Measurements from ENCODE around the gene AP5B1. TPM values are rescaled to one million over a fixed set of nuclear protein-coding genes. Genes with fewer than 3 reads are reported as not detected.

AP5B1 gene
- total and polyA plus RNA-seq, 8 donors: 3.6 to 44.9 (median 12.4) TPM

DNA sequence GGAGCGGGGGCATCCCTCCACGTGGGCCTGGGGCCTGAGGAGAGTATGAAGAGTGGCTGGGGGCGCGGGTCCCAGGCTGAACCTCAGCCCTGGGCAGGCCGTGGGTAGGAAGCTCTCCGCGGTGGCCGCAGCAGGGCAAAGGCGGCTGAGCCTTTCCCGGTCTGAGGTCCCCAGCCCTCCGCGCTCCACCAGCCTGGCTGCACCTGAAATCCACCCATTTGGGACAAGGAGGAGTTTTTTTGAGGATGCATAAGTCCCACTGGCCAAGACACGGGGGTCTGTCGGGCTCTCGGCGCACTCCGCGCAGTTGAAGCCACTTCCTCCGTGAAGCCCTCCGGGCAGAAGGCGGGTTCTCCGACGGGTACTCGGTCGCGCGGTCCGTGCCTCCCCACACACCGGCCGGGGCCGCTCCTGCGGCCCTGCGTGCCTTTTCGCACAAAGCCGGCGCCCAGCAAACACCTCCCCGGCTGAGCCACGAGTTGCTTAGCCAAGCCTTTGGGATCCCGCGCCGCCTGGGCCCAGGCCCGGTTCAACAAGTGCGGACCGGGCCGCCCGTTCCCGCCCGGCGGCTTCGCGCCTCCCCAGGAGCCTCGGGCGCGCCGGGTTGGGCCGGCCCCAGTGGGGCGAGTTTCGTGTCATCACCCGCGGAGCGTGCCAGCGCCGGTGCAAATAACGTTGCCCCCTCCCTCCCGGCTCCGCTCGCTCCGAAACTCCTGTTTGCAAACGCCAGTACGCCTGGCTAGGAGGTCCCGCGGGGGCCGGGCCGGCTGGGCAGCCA, 5.4 kb upstream of the AP5B1 start:
- peaks cover 37 to 64% (median 61%) of the 10 kb centered on the region in 4 donors for H3K4me1 ChIP-seq
- peaks cover 19 to 51% (median 33%) of the 10 kb centered on the region in 3 donors for H3K27me3 ChIP-seq
- peak; percentile 59 for DNase-seq
- intact Hi-C loops (cut with DNase I; ENCODE audit: low total_unique reads): no loop called here
- H3K9me3 ChIP-seq: no peaks in the 10 kb centered on the region
- TF ChIP-seq POLR2A (IDR thresholded peaks at IDR 0.05): no peak
- TF ChIP-seq CTCF (IDR thresholded peaks at IDR 0.05): no peak
- TF ChIP-seq POLR2AphosphoS5 (IDR thresholded peaks at IDR 0.05): no peak
- TF ChIP-seq EP300 (IDR thresholded peaks at IDR 0.05): no peak
- 14 to 27% (median 17%) methylated on average over 32 to 74 of the region's 74 CpGs for WGBS, 5 donors
- peak overlapping the region in 4 of 5 donors; percentile 30 to 74 (median 60) for H3K27ac ChIP-seq
- H3K4me3 ChIP-seq: peak overlapping the region; percentile 33 to 52 (median 37)
- H3K36me3 ChIP-seq: no peaks in the 10 kb centered on the region

DNA sequence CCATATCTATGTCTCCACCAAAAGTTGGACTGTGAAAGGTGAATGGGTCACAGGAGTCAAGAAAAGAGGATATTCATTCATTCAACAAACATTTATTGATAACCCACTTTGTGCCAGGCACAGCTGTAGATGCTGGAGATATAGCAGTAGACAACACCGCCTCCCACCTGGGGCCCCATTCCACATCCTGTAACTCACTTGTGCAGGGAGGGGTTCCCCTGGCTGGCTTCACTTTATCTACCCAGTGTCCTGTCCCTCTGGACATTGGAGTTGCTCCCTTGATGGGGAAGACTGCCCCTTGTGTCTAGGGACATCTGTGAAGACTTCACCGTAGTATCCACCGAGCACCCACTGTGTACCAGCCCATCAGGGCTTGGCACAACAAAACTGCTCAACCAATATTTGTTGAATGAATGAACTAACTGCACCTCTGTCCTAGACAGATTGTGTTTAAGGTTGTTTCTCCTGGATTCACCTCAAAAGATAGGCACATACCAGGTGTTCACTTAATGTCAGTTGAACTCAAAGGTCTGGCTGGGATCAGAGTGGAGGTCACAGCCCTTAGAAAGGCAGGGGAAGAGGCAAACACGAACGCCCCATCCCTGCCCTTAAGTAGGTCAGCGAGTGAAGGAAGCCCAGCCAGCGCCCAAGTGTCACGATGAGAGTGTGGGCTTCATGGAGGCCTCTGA, 4.7 kb upstream of the AP5B1 start:
- Histone ChIP-seq H3K27ac (peak overlapping the region in 1 of 5 donors; percentile 74), H3K4me1 (peaks cover 38 to 57% (median 54%) of the 10 kb centered on the region in 4 donors), H3K36me3 (no peaks in the 10 kb centered on the region), H3K9me3 (no peaks in the 10 kb centered on the region), H3K27me3 (peaks cover 19 to 51% (median 33%) of the 10 kb centered on the region in 3 donors), H3K4me3 (no peak overlapping the region)
- intact Hi-C loops (cut with DNase I; ENCODE audit: low total_unique reads): no loop called here
- DNase-seq: no peak
- WGBS, 5 donors: 73 to 81% (median 78%) methylated on average over 8 of the region's 8 CpGs
- TF ChIP-seq POLR2A (IDR thresholded peaks at IDR 0.05) (no peak), CTCF (IDR thresholded peaks at IDR 0.05) (no peak), POLR2AphosphoS5 (IDR thresholded peaks at IDR 0.05) (no peak), EP300 (IDR thresholded peaks at IDR 0.05) (no peak)

DNA sequence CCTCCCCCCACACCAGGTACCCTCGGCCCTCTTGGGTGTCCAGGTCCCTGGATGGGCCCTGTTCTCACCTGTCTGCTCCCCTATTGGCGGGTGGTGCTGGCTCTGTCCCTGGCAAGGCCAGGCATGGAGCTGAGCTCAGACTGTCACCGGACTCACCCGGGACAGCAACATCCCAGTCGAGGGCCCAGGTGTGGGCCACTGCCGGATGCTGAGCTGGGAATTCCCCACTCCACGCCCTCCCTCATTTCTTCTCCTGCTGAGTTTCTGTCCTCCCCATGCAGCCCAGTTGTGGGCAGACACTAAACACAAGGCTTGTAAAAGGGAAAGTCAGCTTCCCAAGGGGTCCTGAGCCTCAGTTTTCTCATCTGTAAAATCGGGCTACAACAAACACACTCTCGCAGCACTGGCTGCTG, 2.0 kb upstream of the AP5B1 start:
- Histone ChIP-seq H3K36me3 (peaks cover 14 to 16% (median 15%) of the 10 kb centered on the region in 4 donors), H3K27me3 (peaks cover 13 to 31% (median 23%) of the 10 kb centered on the region in 3 donors), H3K27ac (no peak overlapping the region), H3K4me3 (no peak overlapping the region), H3K9me3 (no peaks in the 10 kb centered on the region), H3K4me1 (peaks cover 41 to 56% (median 52%) of the 10 kb centered on the region in 4 donors)
- intact Hi-C loops (cut with DNase I; ENCODE audit: low total_unique reads): no loop called here
- 63 to 77% (median 73%) methylated on average over 6 to 9 of the region's 9 CpGs for WGBS, 5 donors
- TF ChIP-seq POLR2AphosphoS5 (IDR thresholded peaks at IDR 0.05) (no peak), POLR2A (IDR thresholded peaks at IDR 0.05) (no peak), CTCF (IDR thresholded peaks at IDR 0.05) (no peak), EP300 (IDR thresholded peaks at IDR 0.05) (no peak)
- DNase-seq: no peak

- no peak for DNase-seq
- intact Hi-C loops (cut with DNase I; ENCODE audit: low total_unique reads): no loop called here
- Histone ChIP-seq H3K4me1 (peaks cover 34 to 56% (median 51%) of the 10 kb centered on the region in 4 donors), H3K36me3 (peaks cover 20 to 22% (median 21%) of the 10 kb centered on the region in 4 donors), H3K9me3 (no peaks in the 10 kb centered on the region), H3K27me3 (peaks cover 7 to 25% (median 17%) of the 10 kb centered on the region in 3 donors), H3K4me3 (no peak overlapping the region), H3K27ac (peak overlapping the region in 2 of 5 donors; percentile 89)
- TF ChIP-seq EP300 (IDR thresholded peaks at IDR 0.05): no peak
- TF ChIP-seq CTCF (IDR thresholded peaks at IDR 0.05): no peak
- TF ChIP-seq POLR2AphosphoS5 (IDR thresholded peaks at IDR 0.05): no peak
- no peak for TF ChIP-seq POLR2A (IDR thresholded peaks at IDR 0.05)
- 85 to 93% (median 88%) methylated on average over 10 to 13 of the region's 13 CpGs for WGBS, 5 donors
Measured at GRCh38 chr11:65781962-65782815, 1.4 kb upstream of the AP5B1 start.
